HL-60/S4 treated with retinoic acid at 250 ng/mL for 4 days and 3 days (cell line): ENCODE measurements around the gene TNFRSF1B.

Source experiments
- in situ Hi-C: fragments of 300-500 bp; cut with MboI; formaldehyde crosslinking; loops from 2 replicates; pipeline ENCODE4 v1.7.0; 2022; ENCODE audit warnings: low sequenced_read_pairs

TNFRSF1B gene

GRCh38 chr1:12255913-12256312 lies 89.1 kb downstream of the TNFRSF1B start:
- in situ Hi-C loops, result no loop called here

- in situ Hi-C loops, result no loop called here
Measured at GRCh38 chr1:12258272-12258671, 91.5 kb downstream of the TNFRSF1B start.
